ENCODE results near the gene ZNF444. TPM values are rescaled to one million over a fixed set of nuclear protein-coding genes. Genes with fewer than 3 reads are reported as not detected.
A peak's percentile ranks its signal among the peaks of the same experiment; 100 is the strongest.

ZNF444 gene
- 10 to 100 TPM; 20.5 to 50.9 TPM for total RNA-seq

DNA sequence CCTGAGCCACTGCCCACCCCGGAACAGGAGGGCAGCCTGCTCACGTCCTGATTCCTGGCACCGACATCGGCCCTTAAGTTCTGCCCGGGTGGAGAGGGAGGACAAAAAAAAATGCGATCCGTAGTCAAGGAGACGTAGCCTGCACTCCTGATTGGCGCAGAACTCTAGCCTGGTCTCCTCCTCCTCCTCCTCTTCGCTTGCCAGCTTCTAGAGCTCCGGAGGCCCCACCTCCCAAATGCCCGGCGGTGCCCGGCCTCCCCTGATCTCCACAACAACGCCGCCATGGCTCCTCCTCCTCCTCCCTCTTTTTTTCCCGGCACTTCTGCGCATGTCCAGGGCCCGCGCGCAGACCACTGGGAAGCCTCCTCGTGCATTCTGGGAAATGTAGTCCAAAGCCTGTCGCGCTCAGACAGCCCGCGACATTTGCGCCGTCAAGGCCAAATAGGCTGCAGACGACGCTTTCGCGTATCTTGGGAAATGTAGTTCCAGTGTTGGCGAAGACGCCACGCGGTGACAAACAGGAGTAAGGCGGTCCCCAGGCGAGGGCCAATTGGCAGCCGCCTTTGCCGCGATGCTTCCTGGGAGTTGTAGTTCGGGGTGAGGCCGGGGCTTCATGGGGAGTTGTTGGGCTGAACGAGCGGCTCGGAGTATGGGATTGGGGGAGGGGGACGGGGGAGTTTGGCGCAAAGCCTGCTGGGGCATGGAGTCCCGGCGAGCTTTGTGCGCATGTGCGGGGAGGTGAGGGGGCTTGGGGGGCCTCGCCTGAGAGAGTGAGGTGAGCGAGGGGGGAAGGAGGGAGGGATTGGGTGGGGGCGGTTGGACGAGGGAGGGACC lies at the start of gene ZNF444:
Gene ZNF444, plus strand, starts transcription at position 705 of the 834 bp plus-strand sequence. CDS start 5,625 bp downstream, outside the sequence.
- no peaks in the 10 kb centered on the region for H3K9me3 ChIP-seq
- intact Hi-C loops (cut with DNase I) = loop anchor here (5.0 kb wide), 1 partner anchor 33 kb away; no protein-coding TSS in a partner anchor
- H3K27me3 ChIP-seq = no peaks in the 10 kb centered on the region
- no peaks in the 10 kb centered on the region for H3K36me3 ChIP-seq
- H3K4me1 ChIP-seq = peaks cover 10% of the 10 kb centered on the region
- DNase-seq = peak; percentile 99
- peak within 1 kb of the TSS; percentile 48 to 86 for H3K9ac ChIP-seq (ENCODE audit: low read depth in 2 of 2, low read length in 2 of 2)
- H3K4me3 ChIP-seq = peak within 1 kb of the TSS; percentile 44
- peak within 1 kb of the TSS; percentile 89 for H3K27ac ChIP-seq
- TF ChIP-seq, protein P1, sequence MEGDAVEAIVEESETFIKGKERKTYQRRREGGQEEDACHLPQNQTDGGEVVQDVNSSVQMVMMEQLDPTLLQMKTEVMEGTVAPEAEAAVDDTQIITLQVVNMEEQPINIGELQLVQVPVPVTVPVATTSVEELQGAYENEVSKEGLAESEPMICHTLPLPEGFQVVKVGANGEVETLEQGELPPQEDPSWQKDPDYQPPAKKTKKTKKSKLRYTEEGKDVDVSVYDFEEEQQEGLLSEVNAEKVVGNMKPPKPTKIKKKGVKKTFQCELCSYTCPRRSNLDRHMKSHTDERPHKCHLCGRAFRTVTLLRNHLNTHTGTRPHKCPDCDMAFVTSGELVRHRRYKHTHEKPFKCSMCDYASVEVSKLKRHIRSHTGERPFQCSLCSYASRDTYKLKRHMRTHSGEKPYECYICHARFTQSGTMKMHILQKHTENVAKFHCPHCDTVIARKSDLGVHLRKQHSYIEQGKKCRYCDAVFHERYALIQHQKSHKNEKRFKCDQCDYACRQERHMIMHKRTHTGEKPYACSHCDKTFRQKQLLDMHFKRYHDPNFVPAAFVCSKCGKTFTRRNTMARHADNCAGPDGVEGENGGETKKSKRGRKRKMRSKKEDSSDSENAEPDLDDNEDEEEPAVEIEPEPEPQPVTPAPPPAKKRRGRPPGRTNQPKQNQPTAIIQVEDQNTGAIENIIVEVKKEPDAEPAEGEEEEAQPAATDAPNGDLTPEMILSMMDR (IDR thresholded peaks at IDR 0.05) = no peak

DNA sequence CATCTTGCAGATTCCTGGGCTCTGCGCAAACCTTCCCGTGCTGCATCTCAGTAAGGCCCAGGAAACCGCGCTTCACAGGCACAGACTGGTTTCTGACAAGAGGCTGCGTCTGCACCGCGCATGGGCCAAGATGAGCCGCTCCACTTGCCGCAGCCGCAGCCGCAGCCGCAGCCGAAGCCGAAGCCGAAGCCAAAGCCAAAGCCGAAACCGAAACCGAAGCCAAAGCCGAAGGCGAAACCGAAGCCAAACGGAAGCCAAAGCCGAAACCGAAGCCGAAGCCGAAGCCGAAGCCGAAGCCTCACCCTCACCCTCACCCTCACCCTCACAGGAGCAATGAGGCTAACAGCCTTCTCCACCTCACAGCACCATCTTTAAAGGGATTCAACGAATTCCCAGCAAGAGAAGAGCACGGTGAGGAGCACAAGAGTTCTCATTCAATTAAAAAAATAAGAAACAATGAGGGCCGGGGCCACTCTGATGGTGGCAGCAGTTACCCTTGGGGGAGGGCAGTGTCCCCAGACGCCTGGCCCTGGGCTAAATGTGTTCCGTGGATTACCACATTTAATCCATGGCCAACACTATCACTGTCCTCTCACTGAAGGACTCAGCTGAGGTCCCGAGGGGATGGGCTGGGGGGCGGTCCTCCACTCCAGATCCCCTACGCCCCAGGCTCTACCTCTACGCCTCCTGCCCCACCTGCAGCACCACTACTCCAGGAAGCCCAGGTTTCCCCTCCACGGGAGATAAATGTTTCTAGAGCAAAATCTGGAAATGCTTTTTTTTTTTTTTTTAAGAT lies 49.1 kb upstream of the ZNF444 start:
- Histone ChIP-seq H3K9ac (ENCODE audit: low read depth in 2 of 2, low read length in 2 of 2) (peak overlapping the region in 1 of 2 donors; percentile 35), H3K27ac (no peak overlapping the region), H3K9me3 (no peaks in the 10 kb centered on the region), H3K27me3 (no peaks in the 10 kb centered on the region), H3K4me3 (no peak overlapping the region), H3K4me1 (no peaks in the 10 kb centered on the region), H3K36me3 (no peaks in the 10 kb centered on the region)
- TF ChIP-seq, protein P1 (IDR thresholded peaks at IDR 0.05) = no peak
- intact Hi-C loops (cut with DNase I) = no loop called here
- no peak for DNase-seq

DNA sequence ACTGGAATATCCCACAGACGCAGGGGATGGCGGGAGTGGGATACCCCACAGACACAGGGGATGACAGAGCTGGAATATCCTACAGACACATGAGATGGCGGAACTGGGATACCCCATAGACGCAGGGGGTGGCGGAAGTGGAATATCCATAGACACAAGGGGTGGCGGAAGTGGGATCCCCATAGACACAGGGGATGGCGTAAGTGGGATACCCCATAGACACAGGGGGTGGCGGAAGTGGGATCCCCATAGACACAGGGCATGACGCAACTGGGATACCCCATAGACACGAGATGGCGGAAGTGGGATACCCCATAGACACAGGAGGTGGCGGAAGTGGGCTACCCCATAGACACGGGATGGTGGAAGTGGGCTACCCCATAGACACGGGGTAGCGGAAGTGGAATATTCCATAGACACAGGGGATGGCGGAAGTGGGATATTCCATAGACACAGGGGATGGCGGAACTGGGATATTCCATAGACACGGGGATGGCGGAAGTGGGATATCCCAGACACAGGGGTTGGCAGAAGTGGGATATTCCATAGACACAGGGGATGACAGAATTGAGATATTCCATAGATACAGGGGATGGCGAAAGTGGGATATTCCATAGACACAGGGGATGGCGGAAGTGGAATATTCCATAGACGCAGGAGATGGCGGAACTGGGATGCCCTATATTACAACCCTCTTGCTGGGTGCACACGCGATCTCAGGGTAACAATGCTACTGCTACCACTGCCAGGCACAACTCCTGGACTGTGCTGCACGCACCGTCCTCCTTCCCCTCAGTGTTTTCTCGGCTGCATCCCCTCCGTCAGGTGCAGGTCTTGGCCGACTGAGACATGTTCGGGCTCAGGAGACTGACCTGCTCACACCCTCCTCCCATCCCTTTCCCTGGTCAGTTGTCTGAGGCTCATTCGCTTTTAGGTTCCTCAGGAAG lies 48.1 kb upstream of the ZNF444 start:
- H3K36me3 ChIP-seq = no peaks in the 10 kb centered on the region
- H3K27ac ChIP-seq = no peak overlapping the region
- no peaks in the 10 kb centered on the region for H3K9me3 ChIP-seq
- H3K4me3 ChIP-seq = no peak overlapping the region
- TF ChIP-seq, protein P1 (IDR thresholded peaks at IDR 0.05) = no peak
- no peaks in the 10 kb centered on the region for H3K4me1 ChIP-seq
- no peaks in the 10 kb centered on the region for H3K27me3 ChIP-seq
- H3K9ac ChIP-seq (ENCODE audit: low read depth in 2 of 2, low read length in 2 of 2) = no peak overlapping the region
- intact Hi-C loops (cut with DNase I) = no loop called here
- peak; percentile 16 for DNase-seq

DNA sequence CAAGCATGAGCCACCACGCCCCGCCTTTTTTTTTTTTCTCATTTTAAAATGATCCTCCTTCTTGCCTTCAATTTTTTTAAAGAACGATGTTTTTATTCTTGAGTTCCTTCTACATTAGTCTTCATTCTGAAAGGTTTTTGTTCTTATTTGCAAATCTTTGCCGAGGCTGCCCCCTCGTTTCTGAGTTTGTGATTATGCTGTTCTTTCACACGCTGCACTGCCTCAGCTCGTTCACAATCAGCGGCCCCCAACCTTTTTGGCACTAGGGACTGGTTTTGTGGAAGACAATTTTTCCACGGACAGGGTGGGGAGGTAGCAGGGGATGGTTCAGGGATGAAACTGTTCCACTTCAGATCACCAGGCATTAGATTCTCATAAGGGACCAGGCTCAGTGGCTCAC lies 46.6 kb upstream of the ZNF444 start:
- Histone ChIP-seq H3K4me1 (no peaks in the 10 kb centered on the region), H3K4me3 (no peak overlapping the region), H3K9me3 (no peaks in the 10 kb centered on the region), H3K9ac (ENCODE audit: low read depth in 2 of 2, low read length in 2 of 2) (no peak overlapping the region), H3K27ac (no peak overlapping the region), H3K27me3 (no peaks in the 10 kb centered on the region), H3K36me3 (no peaks in the 10 kb centered on the region)
- no peak for DNase-seq
- TF ChIP-seq, protein P1 (IDR thresholded peaks at IDR 0.05) = no peak
- intact Hi-C loops (cut with DNase I) = no loop called here

DNA sequence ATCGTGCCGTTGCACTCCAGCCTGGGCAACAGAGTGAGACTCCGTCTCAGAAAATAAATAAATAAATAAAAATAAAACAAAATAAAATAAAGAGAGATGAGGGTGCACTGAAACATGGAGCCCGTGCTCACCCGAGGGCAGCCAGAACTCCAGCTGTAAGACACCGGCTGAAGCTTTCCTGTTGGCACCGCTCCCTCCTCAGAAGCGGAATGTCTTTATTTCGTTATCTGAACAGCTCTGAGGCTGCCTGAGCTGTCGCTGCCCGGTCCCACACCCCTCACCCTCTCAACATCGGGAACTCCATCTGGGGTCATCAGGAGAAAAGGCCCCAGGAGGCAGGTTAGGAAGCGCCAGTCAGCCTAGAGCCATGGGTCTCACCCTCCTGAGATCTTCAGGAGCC lies 44.4 kb upstream of the ZNF444 start:
- TF ChIP-seq, protein P1 (IDR thresholded peaks at IDR 0.05) = no peak
- Histone ChIP-seq H3K27ac (no peak overlapping the region), H3K4me1 (no peaks in the 10 kb centered on the region), H3K9ac (ENCODE audit: low read depth in 2 of 2, low read length in 2 of 2) (no peak overlapping the region), H3K9me3 (no peaks in the 10 kb centered on the region), H3K36me3 (no peaks in the 10 kb centered on the region), H3K4me3 (no peak overlapping the region), H3K27me3 (no peaks in the 10 kb centered on the region)
- intact Hi-C loops (cut with DNase I) = no loop called here
- no peak for DNase-seq
